ENCODE results near the gene NDUFC1. TPM values are rescaled to one million over a fixed set of nuclear protein-coding genes. Genes with fewer than 3 reads are reported as not detected.
"Not testable (repeated sequence)": the region's sequence is repeated elsewhere in the genome, so short reads cannot be mapped to it uniquely, and the experiment has no call there.

Gene NDUFC1
- total RNA-seq, 4 donors from 2014 or later: 23.9 to 34.5 (median 29.7) TPM

- DNase-seq (ENCODE audit: low spot score) (no peak), ATAC-seq (ENCODE audit: low FRiP score) (no peak)
- TF ChIP-seq CTCF (IDR thresholded peaks at IDR 0.05): no peak
Measured at GRCh38 chr4:139319571-139319970, 17.3 kb upstream of the NDUFC1 start.

GRCh38 chr4:139317635-139318034 is 15.4 kb upstream of the NDUFC1 start:
- no peak for DNase-seq (ENCODE audit: low spot score)
- no peak for ATAC-seq (ENCODE audit: low FRiP score)
- no peak for TF ChIP-seq CTCF (IDR thresholded peaks at IDR 0.05)

GRCh38 chr4:139316733-139317132 is 14.5 kb upstream of the NDUFC1 start:
- ATAC-seq (ENCODE audit: low FRiP score) (no peak), DNase-seq (ENCODE audit: low spot score) (no peak)
- TF ChIP-seq CTCF (IDR thresholded peaks at IDR 0.05): no peak

GRCh38 chr4:139315221-139315675 is 13.0 kb upstream of the NDUFC1 start:
- TF ChIP-seq CTCF (IDR thresholded peaks at IDR 0.05): no peak
- ATAC-seq (ENCODE audit: low FRiP score): no peak
- DNase-seq (ENCODE audit: low spot score): no peak

GRCh38 chr4:139314047-139314800 is 11.9 kb upstream of the NDUFC1 start:
- DNase-seq (ENCODE audit: low spot score) (no peak), ATAC-seq (ENCODE audit: low FRiP score) (no peak)
- TF ChIP-seq CTCF (IDR thresholded peaks at IDR 0.05): no peak

GRCh38 chr4:139313414-139313813 is 11.1 kb upstream of the NDUFC1 start:
- ATAC-seq (ENCODE audit: low FRiP score); DNase-seq (ENCODE audit: low spot score): not testable (repeated sequence)

GRCh38 chr4:139312552-139313332 is 10.5 kb upstream of the NDUFC1 start:
- ATAC-seq (ENCODE audit: low FRiP score): no peak
- TF ChIP-seq CTCF (IDR thresholded peaks at IDR 0.05): no peak
- no peak for DNase-seq (ENCODE audit: low spot score)

Measured in omental fat pad (tissue), 4 donors.